IMR-90 (cell line): ENCODE results near the gene POLR2I. TPM values are rescaled to one million over a fixed set of nuclear protein-coding genes. Genes with fewer than 3 reads are reported as not detected.

Source experiments
- BHLHE40 ChIP-seq: fragments of 150-350 bp; IDR thresholded peaks from 2 replicates; pipeline ENCODE4 v1.6.1; 2016; ENCODE audit warnings: mild to moderate bottlenecking, low read depth, low read length
- CHD1 ChIP-seq: IDR thresholded peaks from 2 replicates; pipeline ENCODE4 v1.6.1; 2012; ENCODE audit warnings: low read depth, low read length, improper control_type of control experiment
- MXI1 ChIP-seq: IDR thresholded peaks from 2 replicates; pipeline ENCODE4 v1.6.1; 2012; ENCODE audit warnings: low read depth, mild to moderate bottlenecking, low read length, moderate library complexity, borderline replicate concordance
- POLR2A ChIP-seq: IDR thresholded peaks from 2 replicates; pipeline ENCODE4 v1.6.1; 2012; ENCODE audit warnings: mild to moderate bottlenecking, low read depth, low read length
- polyA plus RNA-seq, 3 experiments: library from polyadenylated mRNA; depleted of rRNA; stranded (reverse); fragments of >200 nt; gene quantifications; 2 replicates each; pipeline ENCODE4 v1.2.3, GENCODE V29; 2012; ENCODE audit warnings: low replicate concordance in 1 of 3
- total RNA-seq: library from RNA; depleted of rRNA; stranded (reverse); fragments of >200 nt; gene quantifications from 2 replicates; pipeline ENCODE4 v1.2.3, GENCODE V29; 2012

POLR2I gene
- total and polyA plus RNA-seq, 2 of the 4 experiments (the other 2 are of a cell fraction) = 35.8 to 59.7 TPM

DNA sequence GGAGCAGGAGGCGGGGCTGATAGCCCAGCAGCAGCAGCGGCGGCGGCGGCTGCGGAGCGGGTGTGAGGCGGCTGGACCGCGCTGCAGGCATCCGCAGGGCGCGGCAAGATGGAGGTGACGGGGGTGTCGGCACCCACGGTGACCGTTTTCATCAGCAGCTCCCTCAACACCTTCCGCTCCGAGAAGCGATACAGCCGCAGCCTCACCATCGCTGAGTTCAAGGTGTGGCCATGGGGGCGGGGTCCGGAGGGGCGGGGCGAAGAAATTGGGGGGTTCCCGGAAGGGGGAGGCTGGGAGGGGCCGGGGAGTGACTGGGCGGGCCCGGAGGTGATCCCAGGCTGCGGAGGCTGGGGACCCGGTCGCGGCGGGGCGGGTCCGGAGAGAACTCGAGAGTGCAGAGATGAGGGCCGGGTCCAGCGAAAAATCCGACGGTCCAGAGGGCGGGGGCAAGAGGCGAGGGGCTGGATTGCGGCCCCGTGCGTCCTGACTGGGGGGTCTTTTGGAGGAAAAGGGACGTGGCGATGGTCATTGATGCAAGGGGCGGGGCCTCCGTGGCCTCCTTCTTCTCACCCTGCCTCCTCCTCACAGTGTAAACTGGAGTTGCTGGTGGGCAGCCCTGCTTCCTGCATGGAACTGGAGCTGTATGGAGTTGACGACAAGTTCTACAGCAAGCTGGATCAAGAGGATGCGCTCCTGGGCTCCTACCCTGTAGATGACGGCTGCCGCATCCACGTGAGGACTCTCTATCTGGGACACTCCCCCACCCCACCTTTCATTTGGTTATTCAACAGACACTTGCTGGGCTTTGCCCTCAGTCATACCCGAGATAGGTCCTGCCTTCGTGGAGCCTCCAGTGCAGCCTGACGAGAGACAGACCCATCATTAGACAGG lies 1.0 kb upstream of the POLR2I start, which contains the start of gene TBCB (continued):
- TF ChIP-seq MXI1 = no peak
- no peak for TF ChIP-seq CHD1
- peak; percentile 69 for TF ChIP-seq POLR2A
- no peak for TF ChIP-seq BHLHE40
